HG03469 (cell line): Measurements from ENCODE around the gene GRIN1.

Experiments
- ATAC-seq: cut with Tn5 transposase; IDR thresholded peaks from one replicate; pipeline ENCODE4 v1.9.1; 2021; ENCODE audit warnings: mild to moderate bottlenecking, moderate library complexity, moderate number of reproducible peaks; ENCODE audit not compliant: unreplicated experiment

Gene GRIN1

DNA sequence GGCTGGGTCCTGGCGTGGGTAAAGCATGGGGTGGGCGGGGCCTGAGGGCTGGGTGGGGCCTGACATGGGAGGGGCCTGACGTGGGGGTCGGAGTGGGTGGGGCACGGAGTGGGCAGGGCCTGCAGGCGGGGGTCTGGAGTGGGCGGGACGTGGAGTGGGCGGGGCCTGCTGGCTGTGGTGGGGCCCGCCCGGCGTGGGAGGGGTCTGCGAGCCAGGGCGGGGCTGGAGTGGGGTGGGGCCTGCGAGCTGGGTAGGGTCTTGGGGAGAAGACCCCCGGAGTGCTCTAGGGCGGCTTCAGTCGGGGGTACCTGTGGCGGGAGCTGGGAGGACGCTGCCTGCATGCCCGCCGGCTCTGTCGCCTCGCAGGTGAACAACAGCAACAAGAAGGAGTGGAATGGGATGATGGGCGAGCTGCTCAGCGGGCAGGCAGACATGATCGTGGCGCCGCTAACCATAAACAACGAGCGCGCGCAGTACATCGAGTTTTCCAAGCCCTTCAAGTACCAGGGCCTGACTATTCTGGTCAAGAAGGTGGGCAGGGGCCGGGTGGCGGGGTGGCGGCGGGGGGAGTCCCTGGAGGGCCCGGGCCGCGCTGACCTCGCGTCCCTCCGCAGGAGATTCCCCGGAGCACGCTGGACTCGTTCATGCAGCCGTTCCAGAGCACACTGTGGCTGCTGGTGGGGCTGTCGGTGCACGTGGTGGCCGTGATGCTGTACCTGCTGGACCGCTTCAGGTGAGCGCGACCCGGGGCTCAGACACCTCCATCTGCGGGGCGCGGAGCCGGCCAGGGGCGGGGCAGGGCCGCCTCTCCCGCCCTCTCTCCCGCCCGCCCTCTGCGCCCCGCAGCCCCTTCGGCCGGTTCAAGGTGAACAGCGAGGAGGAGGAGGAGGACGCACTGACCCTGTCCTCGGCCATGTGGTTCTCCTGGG lies 22.9 kb downstream of the GRIN1 start:
- ATAC-seq: no peak

DNA sequence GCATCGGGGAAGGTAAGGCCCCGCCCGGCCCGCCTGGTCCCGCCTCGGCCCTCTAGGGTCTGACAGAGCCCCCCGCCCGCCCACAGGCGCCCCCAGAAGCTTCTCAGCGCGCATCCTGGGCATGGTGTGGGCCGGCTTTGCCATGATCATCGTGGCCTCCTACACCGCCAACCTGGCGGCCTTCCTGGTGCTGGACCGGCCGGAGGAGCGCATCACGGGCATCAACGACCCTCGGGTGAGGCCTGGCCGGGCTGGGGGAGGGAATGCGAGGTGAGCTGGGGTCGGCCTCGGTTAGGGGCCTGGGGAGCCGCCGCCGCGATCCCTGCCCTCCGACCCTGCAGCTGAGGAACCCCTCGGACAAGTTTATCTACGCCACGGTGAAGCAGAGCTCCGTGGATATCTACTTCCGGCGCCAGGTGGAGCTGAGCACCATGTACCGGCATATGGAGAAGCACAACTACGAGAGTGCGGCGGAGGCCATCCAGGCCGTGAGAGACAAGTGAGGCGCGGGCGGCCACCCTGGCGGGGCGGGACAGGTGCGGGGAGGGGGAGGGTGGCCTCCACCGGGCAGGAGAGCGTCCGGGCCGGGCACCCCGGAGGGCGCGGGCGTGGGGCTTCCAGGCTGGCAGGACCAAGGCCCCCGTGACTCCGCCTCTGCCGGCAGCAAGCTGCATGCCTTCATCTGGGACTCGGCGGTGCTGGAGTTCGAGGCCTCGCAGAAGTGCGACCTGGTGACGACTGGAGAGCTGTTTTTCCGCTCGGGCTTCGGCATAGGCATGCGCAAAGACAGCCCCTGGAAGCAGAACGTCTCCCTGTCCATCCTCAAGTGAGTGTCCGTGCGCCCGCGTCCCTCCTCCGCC lies 23.8 kb downstream of the GRIN1 start:
- no peak for ATAC-seq

DNA sequence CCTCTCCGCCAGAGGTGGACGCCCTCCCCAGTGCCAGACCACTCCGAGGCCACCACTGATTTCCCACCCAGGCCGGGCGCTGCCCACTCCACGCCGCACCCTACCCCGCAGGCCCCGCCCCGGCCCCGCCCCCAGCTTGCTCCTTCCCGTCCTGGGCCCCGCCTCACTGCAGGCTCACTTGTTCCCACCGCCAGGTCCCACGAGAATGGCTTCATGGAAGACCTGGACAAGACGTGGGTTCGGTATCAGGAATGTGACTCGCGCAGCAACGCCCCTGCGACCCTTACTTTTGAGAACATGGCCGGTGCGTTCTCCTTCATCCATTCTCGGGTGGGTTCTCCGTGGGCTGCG lies 24.4 kb downstream of the GRIN1 start:
- no peak for ATAC-seq

DNA sequence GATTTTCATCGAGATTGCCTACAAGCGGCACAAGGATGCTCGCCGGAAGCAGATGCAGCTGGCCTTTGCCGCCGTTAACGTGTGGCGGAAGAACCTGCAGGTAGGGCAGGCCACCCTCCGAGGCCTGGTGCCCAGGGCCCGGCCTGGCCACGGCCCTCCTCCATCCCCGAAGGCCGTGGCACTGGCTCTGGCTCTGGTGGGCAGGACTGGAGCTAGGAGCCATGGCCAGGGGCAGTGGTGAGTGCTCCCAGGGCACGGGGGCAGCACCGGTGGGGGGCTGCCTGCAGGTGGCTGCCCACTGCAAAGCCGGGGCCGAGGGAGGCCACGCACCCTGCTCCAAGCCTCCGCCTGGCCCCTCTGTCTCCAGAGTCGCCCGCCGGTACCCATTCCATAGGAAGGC lies 24.9 kb downstream of the GRIN1 start:
- ATAC-seq: no peak

DNA sequence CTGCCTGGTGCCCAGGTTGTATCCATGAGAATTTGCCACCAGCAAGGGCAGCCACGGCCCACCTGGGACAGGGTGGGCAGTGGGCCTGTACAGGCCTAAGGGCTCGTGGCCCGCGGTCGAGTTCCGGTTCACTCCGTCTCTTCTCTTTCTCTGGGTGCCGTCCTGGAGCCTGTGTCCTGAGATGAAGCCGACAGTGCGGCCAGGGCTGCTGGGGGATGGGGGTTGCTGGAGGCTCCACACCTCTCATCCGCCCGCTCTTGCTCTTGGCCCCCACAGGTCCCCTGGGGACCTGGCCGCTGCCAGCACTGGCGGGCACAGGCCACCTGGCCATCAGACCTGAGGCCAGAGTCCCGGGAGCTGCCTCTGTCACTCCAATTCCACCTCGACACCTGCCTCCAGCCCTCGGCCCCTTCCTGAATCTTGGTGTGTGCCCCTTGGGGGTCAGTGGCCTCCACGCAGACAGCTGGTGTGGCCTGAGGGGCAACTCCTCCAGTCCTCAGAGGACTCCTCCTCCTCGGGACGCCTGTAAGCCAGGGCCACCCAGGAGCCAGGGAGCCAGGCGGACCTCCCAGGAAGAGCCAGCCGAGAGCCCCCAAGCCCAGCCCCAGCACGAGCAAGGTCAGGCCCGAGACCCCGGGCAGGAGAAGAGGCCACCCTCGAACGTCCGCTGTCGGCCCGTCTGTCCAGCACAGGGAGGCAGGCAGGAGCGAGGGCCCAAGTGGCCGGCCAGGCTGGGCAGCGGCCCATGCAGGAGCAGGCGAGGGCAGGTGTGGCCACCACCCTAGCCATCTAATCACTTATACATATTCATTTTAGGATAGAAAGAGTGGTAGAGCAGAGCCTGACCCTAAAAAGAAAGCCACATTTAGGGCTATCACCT lies 25.7 kb downstream of the GRIN1 start:
- ATAC-seq: no peak

DNA sequence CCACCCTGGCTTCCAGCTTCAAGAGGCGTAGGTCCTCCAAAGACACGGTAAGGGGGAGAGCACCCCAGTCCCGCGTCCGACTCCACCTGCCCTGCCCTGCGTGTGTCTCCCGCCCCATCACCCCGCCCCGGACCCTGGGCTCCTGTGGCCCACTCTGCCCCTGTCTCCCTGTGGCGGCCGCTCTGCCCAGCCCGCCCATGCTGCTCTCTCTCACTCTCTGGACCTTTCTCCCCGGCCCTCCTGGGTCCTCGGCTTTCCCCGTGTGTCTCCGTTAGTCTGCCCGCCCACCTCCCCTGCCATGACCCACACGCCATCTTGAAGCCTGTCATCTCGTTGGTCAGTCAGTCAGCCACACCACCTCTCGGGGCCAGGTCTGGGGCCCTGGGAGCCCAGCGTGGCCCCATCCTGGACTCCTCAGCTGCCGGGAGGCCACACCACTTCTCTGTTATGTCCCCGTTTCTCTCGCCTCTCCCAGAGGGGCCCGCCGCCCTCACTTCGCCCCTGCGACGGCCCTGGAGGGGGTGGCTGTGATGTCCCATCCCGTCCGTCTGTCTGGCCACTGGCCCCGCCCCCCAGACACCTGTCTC lies 26.4 kb downstream of the GRIN1 start:
- ATAC-seq: no peak

DNA sequence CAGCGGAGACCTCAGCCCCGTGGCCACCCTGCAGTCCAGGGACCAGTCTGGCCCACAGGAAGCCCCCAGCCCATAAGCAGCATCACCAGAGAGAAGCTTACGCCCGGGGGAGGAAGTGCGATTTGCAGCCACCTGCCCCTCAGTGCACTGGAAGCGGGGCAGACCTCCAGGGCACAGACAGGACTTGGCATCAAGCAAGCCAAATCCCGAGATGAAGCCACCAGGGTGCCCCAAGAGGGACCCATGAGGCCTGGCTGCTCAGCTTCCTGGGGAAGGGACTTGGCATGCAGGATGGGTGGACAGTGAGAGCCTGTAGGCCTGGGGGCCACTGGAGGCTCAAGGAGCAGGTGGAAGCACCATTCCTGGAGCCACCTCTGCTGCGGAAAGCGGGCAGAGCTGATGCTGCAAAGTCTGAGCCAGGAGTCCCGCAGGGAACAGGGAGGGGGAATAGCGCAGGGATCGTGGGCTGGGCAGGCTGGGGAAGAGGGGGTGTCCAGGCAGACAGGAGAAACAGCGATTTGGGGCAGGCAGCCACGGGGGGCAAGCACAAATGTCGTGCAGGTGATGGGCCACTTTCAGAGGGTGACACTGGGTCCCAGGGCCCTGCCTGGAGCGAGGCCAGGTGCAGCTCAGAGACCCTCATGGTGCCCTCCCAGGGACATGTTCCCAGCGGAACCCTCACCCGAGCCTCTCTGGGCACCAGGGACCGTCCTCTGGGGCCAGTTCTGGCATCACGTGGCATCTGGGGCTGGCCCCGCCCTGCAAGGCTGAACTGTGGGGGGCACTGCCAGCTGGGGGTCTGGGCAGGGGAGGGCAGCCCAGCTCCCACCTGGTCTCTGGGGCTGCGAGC lies 27.7 kb downstream of the GRIN1 start:
- ATAC-seq: no peak

DNA sequence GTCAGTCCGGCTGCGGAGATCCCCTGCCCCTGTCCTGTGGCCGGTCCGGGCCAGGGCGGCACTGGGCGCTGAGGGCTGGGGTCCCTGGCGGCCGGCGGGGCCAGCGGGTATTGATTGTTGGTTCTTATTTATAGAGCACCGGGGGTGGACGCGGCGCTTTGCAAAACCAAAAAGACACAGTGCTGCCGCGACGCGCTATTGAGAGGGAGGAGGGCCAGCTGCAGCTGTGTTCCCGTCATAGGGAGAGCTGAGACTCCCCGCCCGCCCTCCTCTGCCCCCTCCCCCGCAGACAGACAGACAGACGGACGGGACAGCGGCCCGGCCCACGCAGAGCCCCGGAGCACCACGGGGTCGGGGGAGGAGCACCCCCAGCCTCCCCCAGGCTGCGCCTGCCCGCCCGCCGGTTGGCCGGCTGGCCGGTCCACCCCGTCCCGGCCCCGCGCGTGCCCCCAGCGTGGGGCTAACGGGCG lies 28.4 kb downstream of the GRIN1 start:
- no peak for ATAC-seq

DNA sequence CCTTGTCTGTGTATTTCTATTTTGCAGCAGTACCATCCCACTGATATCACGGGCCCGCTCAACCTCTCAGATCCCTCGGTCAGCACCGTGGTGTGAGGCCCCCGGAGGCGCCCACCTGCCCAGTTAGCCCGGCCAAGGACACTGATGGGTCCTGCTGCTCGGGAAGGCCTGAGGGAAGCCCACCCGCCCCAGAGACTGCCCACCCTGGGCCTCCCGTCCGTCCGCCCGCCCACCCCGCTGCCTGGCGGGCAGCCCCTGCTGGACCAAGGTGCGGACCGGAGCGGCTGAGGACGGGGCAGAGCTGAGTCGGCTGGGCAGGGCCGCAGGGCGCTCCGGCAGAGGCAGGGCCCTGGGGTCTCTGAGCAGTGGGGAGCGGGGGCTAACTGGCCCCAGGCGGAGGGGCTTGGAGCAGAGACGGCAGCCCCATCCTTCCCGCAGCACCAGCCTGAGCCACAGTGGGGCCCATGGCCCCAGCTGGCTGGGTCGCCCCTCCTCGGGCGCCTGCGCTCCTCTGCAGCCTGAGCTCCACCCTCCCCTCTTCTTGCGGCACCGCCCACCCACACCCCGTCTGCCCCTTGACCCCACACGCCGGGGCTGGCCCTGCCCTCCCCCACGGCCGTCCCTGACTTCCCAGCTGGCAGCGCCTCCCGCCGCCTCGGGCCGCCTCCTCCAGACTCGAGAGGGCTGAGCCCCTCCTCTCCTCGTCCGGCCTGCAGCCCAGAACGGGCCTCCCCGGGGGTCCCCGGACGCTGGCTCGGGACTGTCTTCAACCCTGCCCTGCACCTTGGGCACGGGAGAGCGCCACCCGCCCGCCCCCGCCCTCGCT lies 29.0 kb downstream of the GRIN1 start:
- no peak for ATAC-seq

DNA sequence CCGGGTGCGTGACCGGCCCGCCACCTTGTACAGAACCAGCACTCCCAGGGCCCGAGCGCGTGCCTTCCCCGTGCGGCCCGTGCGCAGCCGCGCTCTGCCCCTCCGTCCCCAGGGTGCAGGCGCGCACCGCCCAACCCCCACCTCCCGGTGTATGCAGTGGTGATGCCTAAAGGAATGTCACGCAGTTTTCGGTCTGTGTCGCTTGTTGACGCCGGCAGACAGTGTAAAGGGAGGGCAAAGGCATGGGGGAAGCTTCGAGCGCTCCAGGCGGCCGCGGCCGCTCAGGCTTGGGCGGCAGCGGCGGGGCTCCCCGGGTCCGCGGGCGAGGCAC lies 29.6 kb downstream of the GRIN1 start:
- no peak for ATAC-seq

DNA sequence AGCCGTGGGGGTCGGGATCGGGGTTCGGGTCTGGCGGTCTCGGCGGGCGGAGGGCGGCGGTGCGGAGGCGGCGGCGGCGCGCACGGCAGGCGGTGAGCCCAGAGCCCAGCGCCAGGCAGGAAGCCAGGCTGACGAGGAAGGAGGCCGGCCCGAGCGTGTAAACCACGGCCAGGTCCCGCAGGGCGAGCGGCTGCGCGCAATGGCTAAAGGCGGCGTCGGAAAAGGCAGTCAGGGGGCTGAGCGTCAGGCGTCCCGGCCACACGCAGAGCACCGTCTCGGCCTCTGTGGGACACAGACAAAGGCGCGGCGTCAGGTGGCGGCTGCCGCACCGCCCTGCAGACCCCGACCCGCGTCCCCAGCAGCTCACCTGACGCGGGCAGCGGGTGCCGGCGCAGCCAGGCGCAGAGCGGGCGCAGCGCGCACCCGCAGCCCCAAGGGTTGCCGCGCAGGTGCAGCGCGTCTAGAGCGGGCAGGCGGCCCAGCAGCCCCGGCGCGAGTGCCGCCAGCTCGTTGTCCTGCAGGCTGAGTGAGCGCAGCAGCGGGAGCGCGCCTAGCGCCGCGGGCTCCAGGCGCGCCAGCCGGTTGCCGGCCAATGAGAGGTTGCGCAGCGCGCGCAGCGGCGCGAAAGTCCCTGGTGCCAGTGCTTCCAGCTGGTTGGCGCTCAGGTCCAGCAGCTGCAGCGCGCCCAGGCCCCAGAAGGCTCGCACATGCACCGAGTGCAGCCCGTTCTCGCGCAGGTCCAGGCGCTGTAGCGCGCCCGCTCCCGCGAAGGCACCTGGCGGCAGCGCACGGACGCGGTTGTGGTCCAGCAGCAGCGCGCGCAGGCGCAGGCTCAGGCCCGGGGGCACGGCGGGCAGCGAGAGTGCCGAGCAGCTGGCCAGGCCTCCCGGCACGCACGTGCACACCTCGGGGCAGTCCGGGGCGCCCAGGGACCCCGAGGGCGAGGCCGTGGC lies 30.2 kb downstream of the GRIN1 start:
- ATAC-seq: no peak

DNA sequence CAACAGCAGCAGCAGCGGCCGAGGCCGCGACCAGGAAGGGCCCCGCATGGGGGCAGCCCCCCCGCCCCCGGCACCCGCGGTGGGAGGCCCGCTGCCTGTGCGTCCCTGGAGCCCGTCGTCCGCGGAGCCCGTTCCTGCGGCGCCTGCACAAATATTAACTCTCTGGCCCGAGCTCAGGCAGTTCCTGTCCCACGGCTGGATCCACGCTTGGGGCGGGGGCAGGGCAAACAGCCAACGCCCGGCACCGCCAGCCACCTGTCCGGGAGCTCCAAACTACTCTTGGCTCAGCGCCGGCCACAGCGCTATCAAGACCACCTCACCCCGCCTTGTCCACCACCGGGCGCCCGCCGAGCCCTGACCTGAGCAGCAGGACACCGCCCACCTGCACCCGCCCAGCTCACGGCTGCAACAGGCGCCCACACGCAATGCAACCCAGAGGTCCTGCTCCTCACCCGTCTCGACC lies 31.0 kb downstream of the GRIN1 start, which contains the start of gene LRRC26:
TSS of gene LRRC26 (minus strand) at position 156 of the 463 bp plus-strand sequence. CDS start at position 48, 108 bp downstream.
- no peak for ATAC-seq

DNA sequence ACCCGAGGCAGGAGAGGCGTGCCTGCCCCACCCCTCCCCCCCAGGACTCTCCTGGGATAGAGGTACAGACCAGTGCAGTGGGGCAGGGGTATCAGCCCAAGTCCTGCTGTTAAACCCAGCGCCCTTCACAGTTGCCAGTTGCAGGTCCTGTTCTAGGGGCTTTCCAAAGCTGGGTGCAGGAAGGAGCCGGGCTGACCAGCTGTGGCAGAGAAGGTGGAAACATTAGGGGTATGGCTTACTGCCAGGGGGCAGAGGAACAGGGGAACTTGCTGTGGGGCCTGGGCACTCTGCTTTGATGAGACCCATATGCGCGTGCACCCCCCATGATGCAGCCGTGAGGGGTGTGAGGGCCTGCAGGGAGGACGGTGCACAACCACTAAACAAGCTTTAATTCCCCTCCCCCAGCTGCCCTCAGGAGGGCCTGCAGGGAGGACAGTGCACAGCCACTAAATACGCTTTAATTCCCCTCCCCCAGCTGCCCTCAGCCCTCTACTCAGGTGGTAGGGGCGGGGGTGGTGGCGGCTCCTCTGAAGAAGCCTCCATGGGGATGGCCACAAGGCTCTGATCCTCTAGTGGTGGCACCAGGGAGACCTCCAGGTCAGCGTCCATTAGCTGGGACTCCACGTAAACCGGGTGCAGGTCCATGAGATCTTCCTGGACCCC lies 31.7 kb downstream of the GRIN1 start:
- ATAC-seq: no peak

DNA sequence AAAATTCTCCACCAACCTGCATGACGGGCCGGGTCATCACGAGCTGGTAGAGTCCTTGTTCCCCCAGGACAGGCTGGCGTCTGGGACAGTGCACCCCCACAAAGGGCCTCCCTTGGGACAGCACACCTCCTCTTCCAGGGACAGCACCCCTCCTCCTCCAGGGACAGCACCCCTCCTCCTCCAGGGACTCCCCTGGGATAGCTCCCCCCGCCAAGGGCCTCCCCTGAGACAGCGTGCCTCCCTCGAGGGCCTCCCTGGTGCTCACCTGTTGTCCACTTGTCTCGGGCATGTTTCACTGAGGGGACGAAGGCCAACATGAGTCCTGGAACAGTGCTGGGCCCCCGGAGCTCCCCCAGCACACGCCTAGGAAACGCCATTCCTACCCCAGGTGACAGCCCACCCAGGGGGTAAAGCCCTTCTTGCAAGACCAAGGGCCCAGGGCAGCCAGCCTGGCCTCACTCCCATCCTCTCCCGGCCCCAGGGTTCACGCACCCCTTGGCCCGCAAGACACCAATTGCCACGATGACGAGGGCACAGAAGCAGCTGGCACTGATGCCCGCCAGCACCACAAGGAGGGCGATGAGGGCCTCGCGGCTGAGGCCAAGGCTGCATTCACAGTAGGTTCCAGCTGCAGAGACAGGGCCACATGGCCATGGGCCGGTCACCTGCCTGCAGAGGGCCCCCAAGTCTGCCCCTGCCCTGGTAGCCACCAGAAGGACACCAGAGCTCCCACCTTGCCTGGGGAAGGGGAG lies 32.4 kb downstream of the GRIN1 start:
- ATAC-seq: no peak

DNA sequence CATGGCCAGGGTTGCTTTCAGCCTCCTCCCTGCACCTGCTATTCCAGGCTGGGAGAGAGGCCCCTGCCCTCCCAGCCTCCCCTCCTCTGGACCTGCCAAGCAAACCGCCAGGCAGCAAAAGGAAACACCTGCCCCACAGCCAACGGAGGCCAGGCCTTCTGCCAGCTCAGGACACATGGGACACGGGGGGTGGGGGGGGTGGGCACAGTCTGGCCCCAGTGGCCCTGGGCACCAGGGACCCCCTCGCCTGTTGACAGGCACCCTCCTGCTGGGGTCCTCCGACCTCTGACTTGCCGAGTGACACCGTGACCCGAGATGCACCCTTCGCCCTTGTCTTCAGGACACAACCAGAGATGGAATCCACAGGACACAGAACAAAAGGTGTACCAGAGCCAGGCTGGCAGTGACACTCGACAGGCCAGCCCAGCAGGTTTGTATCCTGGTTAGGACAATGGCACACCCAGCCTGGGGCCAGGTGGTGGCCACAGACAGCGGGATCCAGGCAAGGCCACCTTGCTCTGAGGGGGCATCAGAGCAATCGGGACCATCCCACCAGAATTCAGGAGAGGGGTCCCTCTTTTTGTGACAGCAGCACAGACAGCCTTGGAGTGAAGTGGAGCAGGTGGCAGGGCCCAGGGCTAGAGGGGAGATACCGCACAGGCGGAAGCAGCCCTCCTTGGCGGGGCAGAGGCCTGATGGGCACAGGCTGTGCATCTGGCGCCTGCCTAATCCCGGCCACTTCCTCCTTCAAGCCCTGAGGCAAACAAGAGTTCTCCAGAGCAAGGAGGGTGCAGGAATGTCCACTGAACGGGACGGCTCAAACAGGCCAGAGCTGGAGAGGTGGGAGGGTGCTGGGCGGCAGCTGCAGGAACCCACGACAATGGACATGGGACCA lies 34.2 kb downstream of the GRIN1 start:
- ATAC-seq: no peak
